HL-60 (cell line): ENCODE results near the gene GRB7.

Experiments
- CTCF ChIP-seq: IDR thresholded peaks from one replicate; pipeline ENCODE4 v1.5.1; 2011; ENCODE audit warnings: low read length, control low read depth, inconsistent platforms; ENCODE audit not compliant: insufficient read depth
- POLR2AphosphoS5 ChIP-seq: IDR thresholded peaks from 2 replicates; pipeline ENCODE4 v1.6.1; 2012; ENCODE audit warnings: low read depth

- TF ChIP-seq CTCF = no peak
- no peak for TF ChIP-seq POLR2AphosphoS5
Observed at GRCh38 chr17:39781861-39782213, 44.1 kb downstream of the GRB7 start.
